Astrocyte of the hippocampus (primary cell): ENCODE data around the gene UGGT1.

ENCODE experiments used
- DNase-seq: peaks from one replicate; pipeline ENCODE4 v3.0.0; 2011; ENCODE audit warnings: low read depth, low spot score

Gene UGGT1

GRCh38 chr2:128090945-128091725 lies at the start of gene UGGT1:
UGGT1 (plus strand) TSS chr2:128091200; CDS start chr2:128091358, 158 bp downstream.
- DNase-seq, result peak; percentile 98

- no peak for DNase-seq
Observed at GRCh38 chr2:128041561-128041960, 49.4 kb upstream of the UGGT1 start.

- DNase-seq, result no peak
Observed at GRCh38 chr2:128043041-128043440, 48.0 kb upstream of the UGGT1 start.

- no peak for DNase-seq
Observed at GRCh38 chr2:128053331-128053730, 37.7 kb upstream of the UGGT1 start.

GRCh38 chr2:128054104-128054885 lies 36.7 kb upstream of the UGGT1 start:
- DNase-seq, result no peak

- no peak for DNase-seq
Observed at GRCh38 chr2:128057334-128057733, 33.7 kb upstream of the UGGT1 start.

- no peak for DNase-seq
Observed at GRCh38 chr2:128058114-128058513, 32.9 kb upstream of the UGGT1 start.

GRCh38 chr2:128062571-128062970 lies 28.4 kb upstream of the UGGT1 start:
- no peak for DNase-seq

GRCh38 chr2:128064353-128064752 lies 26.6 kb upstream of the UGGT1 start:
- no peak for DNase-seq

- DNase-seq, result peak; percentile 51
Observed at GRCh38 chr2:128069769-128070168, 21.2 kb upstream of the UGGT1 start.

- DNase-seq, result no peak
Observed at GRCh38 chr2:128073278-128073677, 17.7 kb upstream of the UGGT1 start.

GRCh38 chr2:128076461-128077106 lies 14.4 kb upstream of the UGGT1 start:
- no peak for DNase-seq

GRCh38 chr2:128084757-128085156 lies 6.2 kb upstream of the UGGT1 start:
- DNase-seq, result no peak

- no peak for DNase-seq
Observed at GRCh38 chr2:128086244-128086643, 4.8 kb upstream of the UGGT1 start.

GRCh38 chr2:128090575-128090944 lies 440 bp upstream of the UGGT1 start:
- DNase-seq, result no peak

GRCh38 chr2:128091726-128092080 lies 703 bp downstream of the UGGT1 start:
- DNase-seq, result peak; percentile 26

GRCh38 chr2:128092656-128093055 lies 1.7 kb downstream of the UGGT1 start:
- no peak for DNase-seq

GRCh38 chr2:128093762-128094161 lies 2.8 kb downstream of the UGGT1 start:
- DNase-seq, result no peak

- no peak for DNase-seq
Observed at GRCh38 chr2:128095201-128095600, 4.2 kb downstream of the UGGT1 start.

- DNase-seq, result no peak
Observed at GRCh38 chr2:128103407-128103806, 12.4 kb downstream of the UGGT1 start.

- no peak for DNase-seq
Observed at GRCh38 chr2:128105072-128105471, 14.1 kb downstream of the UGGT1 start.

GRCh38 chr2:128108166-128108565 lies 17.2 kb downstream of the UGGT1 start:
- DNase-seq, result no peak

- no peak for DNase-seq
Observed at GRCh38 chr2:128109243-128109642, 18.2 kb downstream of the UGGT1 start.
